GM19035 (cell line): Measurements from ENCODE around the gene MSI2.
"Not testable (repeated sequence)": the region's sequence is repeated elsewhere in the genome, so short reads cannot be mapped to it uniquely, and the experiment has no call there.

ENCODE experiments used
- ATAC-seq: cut with Tn5 transposase; IDR thresholded peaks from one replicate; pipeline ENCODE4 v1.9.1; 2021; ENCODE audit not compliant: unreplicated experiment

The MSI2 gene

DNA sequence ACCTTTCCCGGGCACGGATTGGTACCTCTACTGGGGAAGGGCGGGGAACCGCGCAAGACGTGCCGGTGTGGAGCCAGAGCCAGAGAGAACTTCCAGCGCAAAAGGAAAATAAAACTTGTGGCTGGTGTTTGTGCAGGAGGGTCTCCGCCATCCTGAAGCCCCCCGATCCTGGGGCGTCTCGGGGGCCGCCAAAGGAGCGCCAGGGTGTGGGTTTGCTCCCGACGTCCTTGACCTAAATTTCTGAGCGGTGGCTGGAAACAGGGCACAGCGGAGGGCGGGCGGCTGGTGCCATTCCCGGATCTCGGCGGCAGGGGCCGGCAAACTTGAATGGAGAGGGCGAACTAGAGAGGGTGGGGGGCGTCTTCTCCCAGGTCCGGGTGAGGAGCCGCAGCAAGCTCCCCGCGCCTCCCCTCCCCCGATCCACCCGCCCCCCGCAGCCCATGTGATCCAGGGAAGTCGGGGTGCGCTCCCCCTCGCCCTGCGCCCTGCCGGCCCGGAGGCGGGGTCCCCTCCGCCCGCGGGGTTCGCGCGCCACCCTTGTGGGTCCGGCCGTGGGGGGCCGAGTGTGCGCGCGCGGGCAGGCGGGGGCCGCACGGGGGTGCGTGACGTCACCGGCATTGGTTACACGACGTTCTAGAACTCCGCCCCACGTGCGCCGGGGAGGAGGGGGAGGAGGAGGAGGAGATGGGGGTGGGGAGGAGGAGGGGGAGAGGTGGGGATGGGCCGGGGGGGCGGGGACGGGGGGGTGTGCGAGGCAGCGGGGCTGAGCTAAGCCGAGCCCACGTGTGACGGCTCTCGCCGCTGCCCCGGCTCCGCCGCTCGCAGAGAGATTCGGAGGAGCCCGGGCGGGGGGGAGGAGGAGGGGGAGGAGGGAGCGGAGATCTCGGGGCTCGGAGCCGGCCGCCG is at the start of gene MSI2:
TSS of gene MSI2 (plus strand) at position 748 of the 906 bp plus-strand sequence. CDS start 220 bp downstream, outside the sequence.
- ATAC-seq, result peak; percentile 80

DNA sequence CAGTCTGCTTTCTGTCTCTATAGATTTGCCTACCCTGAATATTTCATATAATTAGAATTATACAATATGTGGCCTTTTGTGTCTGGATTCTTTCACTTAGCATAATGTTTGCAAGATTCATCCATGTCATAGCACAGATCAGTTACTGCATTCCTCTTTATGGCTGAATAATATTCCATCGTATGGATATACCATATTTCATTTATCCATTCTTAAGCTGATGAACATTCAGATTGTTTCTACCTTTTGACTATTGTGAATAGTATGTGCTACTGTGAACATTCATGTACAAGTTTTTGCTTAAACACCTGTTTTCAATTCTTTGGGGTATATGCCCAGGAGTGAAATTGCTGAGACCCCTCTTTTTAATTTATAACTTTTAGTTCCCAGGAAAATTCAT is 49.4 kb upstream of the MSI2 start:
- no peak for ATAC-seq

DNA sequence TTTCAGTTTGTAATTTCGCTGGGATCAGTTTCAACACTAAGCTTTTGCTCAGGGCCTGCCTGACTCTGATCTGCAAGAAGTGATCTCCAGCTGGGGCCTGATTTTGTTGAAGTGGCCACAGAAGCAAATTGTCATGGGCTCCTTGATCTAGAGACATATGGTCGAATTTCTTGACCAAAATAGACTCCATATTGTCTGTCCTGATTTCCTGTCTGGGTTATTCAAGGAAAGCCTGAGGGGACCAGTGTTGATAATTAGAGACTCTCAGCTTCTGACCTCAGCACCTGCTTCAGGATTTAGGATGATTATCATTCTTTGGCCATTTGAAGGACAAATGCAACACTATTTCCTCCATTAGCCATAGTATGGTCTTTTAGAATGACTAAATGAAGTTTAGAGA is 48.9 kb upstream of the MSI2 start:
- ATAC-seq, result no peak

DNA sequence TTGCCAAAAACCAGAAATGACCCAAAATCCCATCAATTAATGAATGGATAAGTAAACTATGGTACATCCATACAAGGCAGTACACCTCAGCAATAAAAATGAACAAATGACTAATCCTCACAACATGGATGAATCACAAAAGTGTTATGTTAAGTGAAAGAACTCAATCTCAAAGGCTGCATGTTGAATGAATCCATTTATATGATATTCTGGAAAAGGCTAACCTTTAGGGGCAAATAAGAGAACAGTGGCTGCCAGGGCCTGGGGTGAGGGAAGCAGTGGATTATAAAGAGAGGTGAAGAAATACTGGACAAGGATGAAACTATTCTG is 46.1 kb upstream of the MSI2 start:
- ATAC-seq, result no peak

DNA sequence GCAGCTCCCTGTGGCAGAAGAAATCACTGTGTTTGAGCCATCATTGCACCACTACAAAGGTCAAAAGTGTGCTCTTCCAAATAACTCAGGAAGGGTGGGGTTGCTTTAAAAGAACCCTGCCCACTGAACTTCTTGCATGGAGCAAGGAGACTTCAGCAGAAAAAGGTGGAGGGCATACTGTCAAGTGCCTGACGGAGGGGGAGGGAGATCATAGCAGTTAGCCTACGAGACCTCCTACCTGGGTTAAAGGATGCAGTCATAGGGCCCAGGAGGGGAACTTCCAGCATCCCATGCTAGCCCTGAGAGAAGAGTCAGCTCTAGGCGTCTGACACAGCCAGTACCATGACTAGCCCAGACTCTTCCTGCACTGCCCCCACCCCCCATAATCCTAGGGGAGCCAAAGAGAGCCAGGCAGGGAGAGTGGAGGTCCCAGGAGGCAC is 45.3 kb upstream of the MSI2 start:
- no peak for ATAC-seq

DNA sequence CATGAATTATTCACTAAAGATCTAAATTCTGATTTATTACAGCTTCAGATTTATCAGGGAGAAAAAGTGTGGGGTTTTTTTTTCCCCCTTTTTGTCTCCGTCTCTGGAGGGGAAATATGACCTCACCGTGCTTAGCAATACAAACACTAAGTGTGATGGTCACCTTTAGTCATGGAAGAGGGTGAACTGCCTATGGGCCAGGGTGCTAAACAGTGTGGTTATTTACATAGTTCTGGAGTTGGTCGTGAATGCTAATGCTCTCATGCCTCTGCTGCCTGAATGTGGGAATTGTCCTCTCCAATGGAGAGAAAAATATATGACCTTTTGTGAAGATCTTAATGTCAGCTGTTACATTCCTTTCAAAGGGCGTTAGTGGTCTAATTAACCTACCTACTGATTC is 44.8 kb upstream of the MSI2 start:
- ATAC-seq, result no peak

DNA sequence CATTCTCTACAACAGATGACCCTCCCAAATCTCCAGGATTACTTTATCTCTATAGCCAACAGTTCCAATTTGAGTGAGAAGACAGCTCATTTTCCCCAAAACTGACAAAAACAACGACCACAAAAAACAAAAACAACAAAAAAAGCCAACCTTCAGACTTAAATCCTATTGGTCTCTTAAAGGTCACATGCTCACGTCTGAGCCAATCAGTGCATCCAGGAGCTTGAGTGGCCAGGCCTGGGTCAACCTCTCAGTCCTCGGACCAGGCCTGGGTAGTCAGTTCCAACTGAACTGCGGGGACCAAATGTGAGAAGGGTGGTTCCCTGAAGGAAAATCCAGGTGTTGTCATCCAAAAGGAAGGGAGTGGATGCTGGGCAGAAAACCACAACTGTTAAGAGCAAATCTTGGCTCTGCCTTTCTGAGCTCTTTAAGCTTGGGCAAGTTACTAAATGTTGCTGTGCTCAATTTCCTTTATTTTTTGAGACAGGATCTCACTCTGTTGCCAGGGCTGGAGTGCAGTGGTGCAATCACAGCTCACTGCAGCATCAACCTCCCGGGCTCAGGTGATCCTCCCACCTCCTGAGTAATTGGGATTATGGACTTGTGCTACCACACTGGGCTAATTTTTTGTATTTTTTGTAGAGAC is 43.0 kb upstream of the MSI2 start:
- no peak for ATAC-seq

DNA sequence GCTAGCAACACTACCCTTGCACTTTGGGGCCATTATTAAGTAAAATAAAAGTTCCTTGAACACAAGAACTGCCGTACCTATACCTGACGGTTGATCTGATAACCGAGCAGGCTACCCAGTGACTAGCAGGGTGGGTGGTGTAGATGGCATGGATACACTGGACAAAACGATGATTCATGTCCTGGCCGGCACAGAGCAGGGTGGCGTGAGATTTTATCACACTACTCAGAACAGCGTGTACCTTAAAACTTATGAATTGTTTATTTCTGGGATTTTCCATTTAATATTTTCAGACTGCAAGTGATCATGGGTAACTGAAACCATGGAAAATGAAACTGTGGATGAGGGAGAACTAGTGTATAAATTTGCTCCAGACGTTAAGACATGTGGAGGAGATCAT is 41.0 kb upstream of the MSI2 start:
- no peak for ATAC-seq

DNA sequence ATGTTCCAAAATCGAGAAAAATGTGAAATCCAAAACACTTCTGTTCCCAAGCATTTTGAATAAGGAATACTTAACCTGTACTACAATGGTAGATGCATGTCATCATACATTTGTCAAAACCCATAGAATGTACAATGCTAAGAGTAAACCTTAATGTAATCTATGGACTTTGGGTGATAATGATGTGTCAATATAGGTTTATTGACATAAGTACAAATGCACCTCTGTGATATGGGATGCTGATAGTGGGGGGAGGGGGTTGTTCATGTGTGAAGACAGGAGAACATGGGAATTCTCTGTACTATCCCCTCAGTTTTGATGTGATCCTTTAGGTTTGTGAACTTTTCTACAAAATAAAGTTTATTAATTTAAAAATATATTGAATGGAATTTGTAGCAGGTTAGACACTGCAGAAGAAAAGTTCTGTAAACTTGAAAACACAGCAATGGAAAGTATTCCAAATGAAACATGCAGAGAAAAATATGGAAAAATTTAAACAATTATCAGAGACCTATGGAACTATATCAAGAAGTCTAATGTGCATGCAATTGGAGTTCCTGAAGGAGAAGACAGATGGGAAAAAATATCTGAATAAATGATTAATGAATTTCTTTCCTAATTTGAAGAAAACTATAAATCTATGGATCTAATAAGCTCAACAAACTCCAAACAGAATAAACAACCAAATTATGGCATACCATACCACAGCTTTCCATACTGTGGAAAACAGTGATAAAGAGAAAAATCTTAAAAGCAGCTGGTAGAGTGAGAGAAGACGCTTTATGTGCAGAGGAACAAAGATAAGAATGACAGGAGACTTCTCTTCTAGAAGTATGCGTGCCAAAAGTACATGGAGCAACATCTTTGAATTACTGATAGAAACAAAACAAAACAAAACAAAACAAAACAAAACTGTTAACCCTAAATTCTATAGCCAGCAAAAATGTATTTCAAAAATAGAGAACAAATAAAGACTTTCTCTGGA is 34.7 kb upstream of the MSI2 start:
- ATAC-seq, result no peak

DNA sequence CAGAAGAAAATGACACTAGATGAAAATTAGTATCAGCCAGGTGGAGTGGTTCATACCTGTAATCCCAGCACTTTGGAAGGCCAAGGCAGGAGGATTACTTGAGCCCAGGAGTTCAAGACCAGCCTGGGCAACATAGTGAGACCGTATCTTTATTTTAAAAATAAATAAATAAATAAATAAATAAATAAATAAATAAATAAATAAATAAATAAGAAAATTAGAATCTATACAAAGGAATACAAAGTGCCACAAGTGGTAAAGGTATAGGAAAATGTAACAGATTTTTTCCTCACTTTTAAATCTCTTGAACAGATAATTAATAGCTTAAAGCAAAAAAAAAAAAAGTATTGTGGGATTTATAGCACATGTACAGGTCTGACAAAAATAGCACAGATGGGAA is 33.9 kb upstream of the MSI2 start:
- ATAC-seq, result not testable (repeated sequence)

DNA sequence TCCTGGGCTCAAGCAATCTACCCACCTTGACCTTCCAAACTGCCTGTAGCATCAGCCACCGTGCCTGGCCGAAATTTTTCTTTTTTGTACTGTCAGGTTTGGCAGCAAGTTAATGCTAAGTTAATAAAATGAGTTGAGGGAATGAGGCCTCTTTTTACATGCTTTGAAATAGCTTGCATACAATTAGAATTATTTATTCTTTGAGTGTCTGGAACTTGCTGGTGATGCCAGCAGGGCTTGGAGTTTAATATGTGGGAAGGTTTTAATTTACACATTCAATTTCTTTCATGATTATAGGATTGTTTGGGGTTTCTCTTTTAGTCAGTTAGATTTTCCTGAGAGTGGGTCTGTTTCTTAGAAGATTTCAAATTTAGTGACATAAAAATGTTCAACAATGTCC is 31.2 kb upstream of the MSI2 start:
- no peak for ATAC-seq

DNA sequence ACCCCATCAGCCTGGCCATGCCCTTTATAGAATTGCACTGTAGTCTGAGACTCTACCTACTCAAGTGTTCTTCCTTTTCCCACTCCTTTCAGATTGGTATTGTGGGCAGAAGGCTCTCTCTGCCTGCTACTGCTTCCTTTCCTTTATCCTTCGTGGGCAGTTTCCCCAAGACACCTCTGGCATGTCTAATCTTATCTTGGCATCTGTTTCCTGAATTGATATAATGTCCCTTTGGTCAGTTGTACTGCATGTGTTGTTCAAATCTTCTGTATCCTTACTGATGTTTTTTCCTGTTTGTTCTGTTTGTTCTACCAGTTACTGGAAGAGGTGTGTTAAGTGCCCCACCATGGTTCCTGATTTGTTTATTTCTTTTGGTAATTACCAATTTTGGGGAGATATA is 29.5 kb upstream of the MSI2 start:
- ATAC-seq, result no peak

DNA sequence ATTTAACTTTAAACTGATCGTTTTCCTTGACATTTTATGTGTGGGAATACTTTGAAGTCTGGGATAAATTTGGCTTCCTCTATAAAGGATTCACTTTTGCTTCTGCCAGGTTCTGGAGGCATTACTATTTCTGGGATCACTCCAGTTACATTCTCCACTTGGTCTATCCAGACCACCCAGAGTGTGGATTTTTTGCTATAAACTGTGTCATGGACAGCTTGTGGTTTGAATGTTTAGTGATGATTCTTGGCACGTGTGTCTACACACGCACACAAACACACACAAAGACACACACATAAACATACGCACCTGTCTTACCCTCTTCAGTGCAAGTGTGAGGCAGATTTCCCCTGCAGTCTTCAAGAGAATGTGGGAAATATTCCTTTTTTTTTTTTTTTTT is 27.4 kb upstream of the MSI2 start:
- ATAC-seq, result no peak

DNA sequence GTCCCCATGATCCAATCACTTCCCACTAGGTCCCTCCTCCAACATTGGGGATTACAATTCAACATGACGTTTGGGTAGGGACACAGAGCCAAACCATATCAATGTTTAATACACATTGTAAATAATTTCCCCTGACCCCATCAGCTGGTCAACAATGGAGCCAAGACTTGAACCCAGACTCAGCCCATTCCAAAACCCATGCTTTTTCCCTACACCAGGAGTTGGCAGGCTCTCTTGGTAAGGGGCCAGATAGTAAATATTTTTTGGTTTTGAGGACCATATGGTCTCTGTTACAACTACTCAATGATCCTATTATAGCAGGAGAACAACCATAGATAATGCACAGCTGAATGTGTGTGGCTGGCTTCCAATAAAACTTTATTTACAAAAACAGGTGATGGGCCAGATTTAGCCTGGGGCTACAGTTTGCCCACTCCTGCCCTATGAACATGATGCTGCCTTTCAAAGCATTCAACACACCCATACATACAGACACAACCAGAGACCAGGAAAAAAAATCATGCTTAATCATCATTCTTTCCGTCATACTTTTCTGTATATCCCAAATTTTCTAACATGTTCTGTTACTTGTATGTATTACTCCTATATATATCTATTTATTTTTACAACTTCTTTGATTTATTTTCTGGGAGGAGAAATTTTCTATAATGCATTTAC is 22.1 kb upstream of the MSI2 start:
- ATAC-seq, result no peak

DNA sequence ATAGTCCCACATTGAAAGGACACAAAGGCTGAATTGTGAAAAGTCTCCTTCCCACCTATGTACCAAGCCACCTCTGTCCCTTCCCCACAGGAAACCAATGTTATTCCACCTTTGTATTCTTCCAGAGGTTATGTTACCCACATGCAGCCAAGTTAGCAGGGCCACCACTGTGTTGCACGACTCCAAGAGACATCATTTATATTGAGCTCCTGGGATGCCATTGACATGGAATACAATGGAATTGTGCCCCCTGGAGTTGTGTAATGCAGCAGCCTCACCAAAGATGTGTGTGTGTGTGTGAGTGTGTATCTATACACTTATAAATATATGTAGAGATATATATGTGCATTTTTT is 21.6 kb upstream of the MSI2 start:
- ATAC-seq, result no peak

DNA sequence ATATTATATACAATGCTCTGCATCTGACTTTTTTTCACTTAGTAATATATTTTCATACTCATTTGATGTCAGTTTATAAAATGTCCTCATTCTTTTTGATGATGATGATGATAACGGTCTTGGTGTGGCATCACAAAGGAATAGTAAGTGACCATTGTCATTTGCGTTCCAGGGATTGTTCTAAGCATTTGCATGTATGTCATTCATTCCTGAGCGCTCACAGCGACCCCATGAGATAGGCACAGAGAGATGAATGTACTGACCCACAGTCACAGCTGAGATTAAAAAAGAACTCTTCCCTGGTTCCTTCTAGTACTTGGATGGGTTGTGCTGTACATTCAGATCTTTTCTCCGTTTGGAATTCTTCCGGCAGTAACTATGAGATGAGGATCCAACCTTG is 21.2 kb upstream of the MSI2 start:
- no peak for ATAC-seq

DNA sequence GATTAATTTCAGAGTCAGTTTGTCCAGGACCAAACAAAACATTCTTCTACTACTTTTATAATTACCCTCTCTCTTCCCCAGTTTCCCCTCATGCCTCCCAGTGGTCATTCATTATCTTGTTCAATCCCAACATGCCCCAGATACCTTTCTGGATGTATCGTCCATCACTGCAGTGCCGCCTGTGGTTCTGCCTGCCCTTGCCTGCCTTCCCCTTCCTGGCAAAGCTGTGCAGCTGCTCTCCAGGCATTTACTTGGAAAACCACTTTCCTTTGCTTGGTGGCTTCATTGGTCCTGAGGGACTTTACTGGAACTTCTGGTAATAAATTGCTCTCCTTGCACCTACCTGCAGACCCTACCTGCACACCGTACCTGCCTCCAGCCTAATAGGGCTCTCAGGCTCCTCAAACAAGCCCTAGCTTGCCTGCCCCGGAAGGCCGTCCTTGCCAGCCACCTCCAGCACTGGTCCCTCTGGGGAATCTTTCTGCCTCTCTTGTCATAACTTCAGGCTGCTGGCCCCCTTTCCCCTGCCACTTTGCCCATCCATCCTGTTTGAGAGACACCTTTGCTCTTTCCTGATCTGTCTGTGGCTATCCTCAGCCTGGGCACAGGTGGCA is 19.5 kb upstream of the MSI2 start:
- ATAC-seq, result no peak

DNA sequence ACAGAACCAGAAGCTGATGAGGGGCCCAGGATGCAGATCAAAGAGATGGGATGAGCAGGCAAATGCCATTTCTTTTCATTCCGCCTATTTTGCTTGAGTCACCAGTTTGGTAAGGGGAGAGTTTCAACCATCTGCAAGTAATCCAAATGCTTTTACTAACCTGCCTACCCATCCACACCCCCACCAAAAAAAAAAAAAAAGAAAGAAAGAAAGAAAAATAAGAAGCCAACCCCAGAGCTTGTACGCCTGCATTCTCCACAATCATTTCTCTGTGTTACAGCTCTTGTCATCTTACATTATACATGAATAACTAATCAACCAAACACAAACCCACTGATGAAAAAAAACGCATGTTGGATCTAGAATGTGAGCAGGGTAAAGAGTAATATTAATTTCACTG is 15.7 kb upstream of the MSI2 start:
- no peak for ATAC-seq

DNA sequence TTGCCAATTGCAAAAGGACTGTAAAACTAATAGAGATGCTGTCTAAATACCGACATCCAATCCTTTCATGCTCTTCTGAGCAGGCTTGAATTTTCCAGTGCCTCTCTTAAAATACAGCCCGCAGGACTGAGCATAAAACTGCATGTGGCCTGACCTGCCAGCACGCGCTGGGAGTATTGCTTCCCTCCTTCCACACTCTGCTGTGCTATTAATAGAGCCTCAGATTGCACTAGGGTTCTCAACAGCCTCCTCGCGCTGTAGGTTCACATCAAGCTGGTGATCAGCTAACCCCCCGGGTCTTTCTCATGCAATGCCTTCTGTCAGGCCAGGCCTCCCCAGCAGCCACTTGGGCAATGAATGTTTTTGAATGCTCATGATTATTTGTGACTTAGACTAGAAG is 14.2 kb upstream of the MSI2 start:
- ATAC-seq, result no peak

DNA sequence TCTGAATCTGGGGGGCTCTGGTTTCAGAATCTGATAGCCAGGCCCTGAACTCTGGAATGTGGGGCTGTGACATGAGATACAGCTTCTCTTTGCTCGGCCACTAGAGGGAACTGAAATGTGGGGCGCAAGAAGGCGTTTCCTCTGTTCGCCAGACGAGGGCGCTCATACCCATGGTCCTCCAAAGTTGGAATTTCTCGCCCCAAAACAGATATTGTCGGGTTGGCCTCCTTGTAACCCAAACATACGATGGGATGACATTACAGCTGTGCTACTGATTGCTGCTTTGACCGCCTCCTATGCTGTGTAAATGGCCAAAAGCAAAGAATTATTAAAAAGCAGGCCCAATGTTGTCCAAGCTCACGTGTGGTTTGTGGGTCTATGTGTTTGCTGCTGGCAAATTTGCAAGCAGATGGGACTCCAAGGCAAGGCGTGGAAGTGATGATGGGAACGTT is 13.1 kb upstream of the MSI2 start:
- no peak for ATAC-seq
